Tibial artery (tissue), 4 donors: ENCODE results near the gene FSIP2.

Source experiments
- DNase-seq, 2 donors: peaks; one replicate each; pipeline ENCODE4 v3.0.0-alpha.2; 2019
- H3K27ac ChIP-seq, 2 donors: fragments of 200-600 bp; sonication (generic) in 1 of 2; 1 replicate in 1 of 2; 2 replicates in 1 of 2; pipeline ENCODE4 v1.5.1; 2018 to 2019; ENCODE audit warnings: mild to moderate bottlenecking in 1 of 2
- H3K27me3 ChIP-seq, 2 donors: fragments of 200-600 bp; sonication (generic) in 1 of 2; one replicate each; pipeline versions ENCODE4 v1.5.1 to v1.6.0; 2016 to 2019
- H3K36me3 ChIP-seq, 3 donors: fragments of 200-600 bp; sonication (generic) in 2 of 3; one replicate each; pipeline ENCODE4 v1.5.1; 2016 to 2019; ENCODE audit warnings: mild to moderate bottlenecking in 2 of 3
- H3K4me1 ChIP-seq, 4 donors: fragments of 200-600 bp; sonication (generic) in 2 of 4; 1 replicate in 3 of 4; 2 replicates in 1 of 4; pipeline ENCODE4 v1.5.1; 2016 to 2019
- H3K4me3 ChIP-seq, 2 donors: fragments of 200-600 bp; sonication (generic) in 1 of 2; 1 replicate in 1 of 2; 2 replicates in 1 of 2; pipeline ENCODE4 v1.5.1; 2018 to 2019; ENCODE audit warnings: mild to moderate bottlenecking in 2 of 2
- H3K9me3 ChIP-seq, 3 donors: fragments of 200-600 bp; sonication (generic) in 1 of 3; one replicate each; pipeline ENCODE4 v1.5.1; 2016 to 2019
- intact Hi-C: fragments of 100-400 bp; cut with DNase I; formaldehyde crosslinking; loops from one replicate; pipeline ENCODE4 v1.15.0; 2023; ENCODE audit warnings: low total_unique reads
- TF ChIP-seq, protein P1 (sequence below), 2 experiments: fragments of 200-600 bp in 1 of 2; fragments of 450-650 bp in 1 of 2; IDR thresholded peaks; one replicate each; pipeline ENCODE4 v1.5.1; 2017 to 2019; ENCODE audit warnings: antibody characterized with exemption in 2 of 2, mild to moderate bottlenecking in 1 of 2, moderate library complexity in 1 of 2

Gene FSIP2

GRCh38 chr2:185793532-185794345 is 55.1 kb downstream of the FSIP2 start:
- intact Hi-C loops = no loop called here
- Histone ChIP-seq H3K27me3 (no peaks in the 10 kb centered on the region), H3K36me3 (peaks cover 0 to 4% (median 0%) of the 10 kb centered on the region in 3 donors)

DNA sequence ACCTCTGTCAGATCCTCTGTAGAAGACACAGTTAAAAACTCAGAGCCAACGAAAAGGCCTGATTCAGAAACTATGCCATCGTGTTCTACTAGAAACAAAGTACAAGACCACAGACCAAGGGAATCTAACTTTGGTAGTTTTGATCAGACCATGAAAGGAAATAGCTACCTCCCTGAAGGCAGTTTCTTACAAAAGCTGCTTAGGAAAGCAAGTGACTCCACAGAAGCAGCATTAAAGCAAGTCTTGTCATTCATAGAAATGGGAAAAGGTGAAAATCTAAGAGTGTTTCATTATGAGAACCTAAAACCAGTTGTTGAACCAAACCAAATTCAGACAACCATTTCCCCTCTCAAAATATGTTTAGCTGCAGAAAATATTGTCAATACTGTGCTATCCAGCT is 58.2 kb downstream of the FSIP2 start:
- no peak for DNase-seq
- intact Hi-C loops = no loop called here
- H3K4me3 ChIP-seq = no peak overlapping the region

More at GRCh38 chr2:185793532-185794345, 55.1 kb downstream of the FSIP2 start:
- TF ChIP-seq, protein P1, sequence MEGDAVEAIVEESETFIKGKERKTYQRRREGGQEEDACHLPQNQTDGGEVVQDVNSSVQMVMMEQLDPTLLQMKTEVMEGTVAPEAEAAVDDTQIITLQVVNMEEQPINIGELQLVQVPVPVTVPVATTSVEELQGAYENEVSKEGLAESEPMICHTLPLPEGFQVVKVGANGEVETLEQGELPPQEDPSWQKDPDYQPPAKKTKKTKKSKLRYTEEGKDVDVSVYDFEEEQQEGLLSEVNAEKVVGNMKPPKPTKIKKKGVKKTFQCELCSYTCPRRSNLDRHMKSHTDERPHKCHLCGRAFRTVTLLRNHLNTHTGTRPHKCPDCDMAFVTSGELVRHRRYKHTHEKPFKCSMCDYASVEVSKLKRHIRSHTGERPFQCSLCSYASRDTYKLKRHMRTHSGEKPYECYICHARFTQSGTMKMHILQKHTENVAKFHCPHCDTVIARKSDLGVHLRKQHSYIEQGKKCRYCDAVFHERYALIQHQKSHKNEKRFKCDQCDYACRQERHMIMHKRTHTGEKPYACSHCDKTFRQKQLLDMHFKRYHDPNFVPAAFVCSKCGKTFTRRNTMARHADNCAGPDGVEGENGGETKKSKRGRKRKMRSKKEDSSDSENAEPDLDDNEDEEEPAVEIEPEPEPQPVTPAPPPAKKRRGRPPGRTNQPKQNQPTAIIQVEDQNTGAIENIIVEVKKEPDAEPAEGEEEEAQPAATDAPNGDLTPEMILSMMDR (IDR thresholded peaks at IDR 0.05) = no peak
- Histone ChIP-seq H3K4me3 (no peak overlapping the region), H3K4me1 (no peaks in the 10 kb centered on the region), H3K27ac (no peak overlapping the region), H3K9me3 (no peaks in the 10 kb centered on the region)
- no peak for DNase-seq

DNA sequence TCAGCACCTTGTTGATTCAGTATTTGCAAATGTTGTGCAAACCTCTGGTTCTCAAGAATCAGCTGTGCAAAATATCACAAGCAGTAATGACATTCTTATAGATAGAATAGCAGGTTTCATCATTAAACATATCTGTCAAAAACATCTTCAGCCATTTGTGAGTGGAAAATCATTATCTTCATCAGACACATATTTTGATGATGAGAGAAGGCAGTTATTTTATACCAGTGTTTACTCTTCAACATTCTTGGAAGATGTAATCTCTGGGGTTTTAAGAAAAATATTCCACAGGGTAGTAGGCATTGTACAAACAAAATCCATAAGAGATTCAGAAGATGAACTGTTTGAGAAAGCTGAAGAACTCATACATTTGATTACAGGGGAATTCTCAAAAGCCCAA is 64.3 kb downstream of the FSIP2 start:
- no peak overlapping the region for H3K27ac ChIP-seq
- H3K36me3 ChIP-seq = no peaks in the 10 kb centered on the region
- no peak for DNase-seq
- no peaks in the 10 kb centered on the region for H3K4me1 ChIP-seq
- H3K9me3 ChIP-seq = no peaks in the 10 kb centered on the region
- TF ChIP-seq, protein P1 (IDR thresholded peaks at IDR 0.05) = no peak
- H3K4me3 ChIP-seq = no peak overlapping the region
- intact Hi-C loops = no loop called here
- H3K27me3 ChIP-seq = no peaks in the 10 kb centered on the region

More for the DNA sequence above, 58.2 kb downstream of the FSIP2 start:
- Histone ChIP-seq H3K4me1 (no peaks in the 10 kb centered on the region), H3K27ac (no peak overlapping the region), H3K9me3 (no peaks in the 10 kb centered on the region), H3K27me3 (no peaks in the 10 kb centered on the region), H3K36me3 (peaks cover 0 to 4% (median 0%) of the 10 kb centered on the region in 3 donors)
- TF ChIP-seq, protein P1 (IDR thresholded peaks at IDR 0.05) = no peak

- Histone ChIP-seq H3K27ac (no peak overlapping the region), H3K9me3 (no peaks in the 10 kb centered on the region), H3K36me3 (no peaks in the 10 kb centered on the region), H3K27me3 (no peaks in the 10 kb centered on the region), H3K4me3 (no peak overlapping the region), H3K4me1 (no peaks in the 10 kb centered on the region)
- intact Hi-C loops = no loop called here
- TF ChIP-seq, protein P1 (IDR thresholded peaks at IDR 0.05) = no peak
- DNase-seq = no peak
These were observed 68.2 kb downstream of the FSIP2 start for GRCh38 chr2:185806783-185807182.

DNA sequence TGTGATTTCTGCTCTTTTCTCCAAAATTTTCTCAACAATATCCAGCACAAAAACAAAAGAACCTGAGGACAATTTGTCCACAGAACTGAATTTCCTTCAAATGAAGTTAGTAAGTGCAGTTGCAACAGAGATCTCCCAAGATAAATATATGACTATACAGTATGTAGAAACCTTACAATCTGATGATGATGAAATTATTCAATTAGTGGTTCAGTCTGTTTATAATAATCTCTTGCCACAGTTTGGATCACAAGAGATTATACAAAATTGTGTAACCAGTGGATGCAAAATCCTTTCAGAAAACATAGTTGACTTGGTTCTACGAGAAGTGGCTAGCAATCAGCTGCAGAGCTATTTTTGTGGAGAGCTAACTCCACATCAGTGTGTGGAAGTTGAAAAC is 68.7 kb downstream of the FSIP2 start:
- no peaks in the 10 kb centered on the region for H3K27me3 ChIP-seq
- no peaks in the 10 kb centered on the region for H3K4me1 ChIP-seq
- TF ChIP-seq, protein P1 (IDR thresholded peaks at IDR 0.05) = no peak
- no peak for DNase-seq
- intact Hi-C loops = no loop called here
- H3K36me3 ChIP-seq = no peaks in the 10 kb centered on the region
- no peak overlapping the region for H3K4me3 ChIP-seq
- no peak overlapping the region for H3K27ac ChIP-seq
- no peaks in the 10 kb centered on the region for H3K9me3 ChIP-seq
